ENCODE measurements around the gene TEAD1.
"Not testable (repeated sequence)": the region's sequence is repeated elsewhere in the genome, so short reads cannot be mapped to it uniquely, and the experiment has no call there.

The TEAD1 gene

DNA sequence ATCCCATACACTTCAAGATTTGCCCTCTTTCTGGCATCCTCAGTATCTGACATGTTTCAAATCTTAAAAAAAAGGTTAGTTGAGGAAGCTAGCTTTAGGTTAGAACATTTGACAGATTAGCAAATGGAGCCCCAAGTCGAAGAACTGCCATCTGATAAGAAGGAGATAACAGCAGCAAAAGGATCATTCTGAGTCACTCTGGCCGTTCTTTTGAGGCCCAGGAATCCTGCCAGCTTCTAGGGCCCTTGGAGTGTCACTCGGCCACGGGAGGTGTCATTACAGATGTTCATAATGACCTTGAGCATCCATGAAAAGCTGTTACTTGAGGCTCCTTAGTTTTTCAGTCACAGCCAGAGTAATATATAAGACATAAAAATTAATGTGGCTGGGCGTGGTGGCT, 202.8 kb downstream of the TEAD1 start:
- no peak for DNase-seq

DNA sequence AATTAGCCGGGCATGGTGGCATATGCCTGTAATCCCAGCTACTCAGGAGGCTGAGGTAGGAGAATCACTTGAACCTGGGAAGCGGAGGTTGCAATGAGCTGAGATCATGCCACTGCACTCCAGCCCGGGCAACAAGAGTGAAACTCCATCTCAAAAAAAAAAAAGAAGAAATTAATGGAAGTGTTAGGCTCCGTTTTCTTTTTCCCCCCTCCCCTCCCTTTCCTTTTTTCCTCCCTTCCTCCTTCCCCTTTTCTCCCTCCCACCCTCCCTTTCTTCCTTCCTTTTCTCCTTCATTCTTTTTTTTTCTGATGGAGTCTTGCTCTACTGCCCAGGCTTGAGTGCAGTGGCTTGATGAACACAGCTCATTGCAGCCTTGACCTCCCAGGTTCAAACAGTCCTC, 203.3 kb downstream of the TEAD1 start:
- DNase-seq, result not testable (repeated sequence)

DNA sequence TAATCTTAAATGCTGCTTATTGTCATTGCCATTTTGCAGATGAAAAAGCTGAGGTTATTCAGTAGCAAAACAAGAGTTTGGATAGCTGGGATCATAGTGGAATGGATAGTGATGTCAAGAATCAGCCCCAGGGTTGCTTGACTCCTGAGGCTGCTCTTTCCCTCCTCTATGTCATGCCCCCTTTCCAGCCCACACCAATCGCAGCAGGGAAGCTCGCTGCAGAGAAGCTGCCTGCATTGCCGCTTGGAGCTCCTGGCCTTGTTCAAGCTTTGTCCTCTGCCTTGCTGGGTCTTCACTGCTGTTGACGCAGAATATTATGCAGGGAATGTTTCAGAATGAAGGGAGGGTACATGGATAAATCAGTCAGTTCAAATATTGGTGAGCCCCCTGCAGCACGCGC, 206.1 kb downstream of the TEAD1 start:
- no peak for DNase-seq

DNA sequence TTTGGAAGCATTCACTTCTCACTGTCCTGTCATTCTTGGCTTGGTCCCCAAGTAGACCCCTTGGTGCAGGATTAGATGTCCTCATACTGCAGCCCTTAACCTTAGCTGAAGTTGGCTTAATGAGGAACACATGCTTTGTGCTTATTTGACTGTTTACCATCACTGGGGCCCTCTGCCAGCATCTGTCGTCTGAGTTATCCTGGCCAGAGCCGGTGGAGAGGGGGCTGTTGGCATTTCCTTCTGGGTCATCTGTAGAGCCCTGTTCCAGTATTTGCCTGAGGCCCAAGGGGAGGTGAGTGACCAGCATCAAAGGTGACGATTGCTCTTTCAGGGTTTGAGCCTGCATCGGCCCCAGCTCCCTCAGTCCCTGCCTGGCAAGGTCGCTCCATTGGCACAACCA, 208.4 kb downstream of the TEAD1 start:
- DNase-seq, result no peak

DNA sequence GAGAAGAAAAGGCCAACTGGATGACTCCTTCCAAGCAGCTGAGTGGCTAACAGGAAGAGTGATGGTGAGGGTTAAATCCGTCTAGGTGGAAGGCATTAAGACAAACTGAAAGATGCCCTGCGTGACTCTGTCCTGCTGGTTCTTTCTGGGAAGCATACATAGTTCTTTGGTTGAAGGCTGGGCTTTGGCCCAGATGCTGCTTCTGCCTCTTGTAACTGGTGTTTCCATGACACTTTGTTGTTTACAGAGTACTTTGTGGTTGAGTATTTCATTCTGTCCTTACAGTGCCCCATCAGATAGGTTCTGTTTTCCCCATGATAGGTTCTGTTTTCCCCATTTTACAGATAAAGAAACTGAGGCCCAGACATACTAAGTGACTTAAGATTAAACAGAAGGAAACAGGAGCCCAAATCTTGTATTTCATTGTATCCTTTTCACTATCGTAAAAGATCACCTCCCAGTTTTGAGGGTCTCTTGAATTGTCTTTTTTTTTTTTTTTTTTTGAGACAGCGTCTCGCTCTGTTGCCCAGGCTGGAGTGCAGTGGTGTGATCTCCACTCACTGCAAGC, 210.6 kb downstream of the TEAD1 start:
- no peak for DNase-seq

DNA sequence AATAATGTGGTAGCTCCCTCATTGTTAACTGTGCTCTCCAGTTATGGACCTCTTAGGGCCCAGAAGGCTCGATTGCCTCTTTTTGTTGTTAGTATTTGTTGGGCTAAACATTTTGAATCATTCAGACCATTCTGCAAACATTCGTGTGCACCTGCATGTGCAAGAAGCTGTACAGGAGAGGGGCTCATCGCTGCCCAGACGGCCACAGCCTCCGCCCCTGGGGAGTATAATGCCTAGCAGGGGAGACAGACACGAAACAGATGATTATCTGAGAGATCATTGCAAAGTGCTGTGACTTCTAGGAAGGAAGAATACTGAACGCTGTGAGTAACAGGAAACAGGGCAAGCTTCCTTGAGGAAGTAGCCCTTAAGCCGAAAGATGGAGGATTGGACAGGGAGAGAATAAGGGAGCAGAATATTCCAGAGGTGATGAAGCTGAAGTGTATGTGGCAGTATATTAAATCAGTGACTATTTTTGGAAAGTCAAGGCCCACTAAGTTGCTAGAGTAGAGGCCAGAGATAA, 211.6 kb downstream of the TEAD1 start:
- DNase-seq, result no peak

GRCh38 chr11:12886508-12886907, 212.3 kb downstream of the TEAD1 start:
- no peak for DNase-seq

GRCh38 chr11:12888525-12889158, 214.4 kb downstream of the TEAD1 start:
- peak; percentile 53 to 64 for DNase-seq

- no peak for DNase-seq
Measured at GRCh38 chr11:12889243-12889642, 215.0 kb downstream of the TEAD1 start.

DNA sequence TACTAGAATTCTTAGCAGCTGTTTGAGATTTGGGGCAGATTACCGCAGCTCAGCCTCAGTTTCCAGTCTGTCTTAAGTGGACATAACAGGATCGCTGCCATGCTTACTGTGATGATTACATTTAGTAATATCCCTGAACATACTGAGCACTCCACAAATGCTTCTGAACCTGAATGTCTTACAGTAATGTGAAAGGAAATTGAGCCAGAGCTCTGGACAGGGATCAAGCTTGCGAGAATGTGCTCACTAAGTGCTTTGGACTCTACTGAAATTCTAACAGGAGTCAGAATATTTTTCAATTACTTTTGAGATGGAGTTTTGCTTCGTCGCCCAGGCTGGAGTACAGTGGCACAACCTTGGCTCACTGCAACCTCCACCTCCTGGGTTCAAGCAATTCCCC, 216.3 kb downstream of the TEAD1 start:
- DNase-seq, result no peak

- DNase-seq, result peak; percentile 3 to 50
Measured at GRCh38 chr11:12893787-12894672, 219.8 kb downstream of the TEAD1 start.

GRCh38 chr11:12897390-12897789, 223.2 kb downstream of the TEAD1 start:
- no peak for DNase-seq

DNA sequence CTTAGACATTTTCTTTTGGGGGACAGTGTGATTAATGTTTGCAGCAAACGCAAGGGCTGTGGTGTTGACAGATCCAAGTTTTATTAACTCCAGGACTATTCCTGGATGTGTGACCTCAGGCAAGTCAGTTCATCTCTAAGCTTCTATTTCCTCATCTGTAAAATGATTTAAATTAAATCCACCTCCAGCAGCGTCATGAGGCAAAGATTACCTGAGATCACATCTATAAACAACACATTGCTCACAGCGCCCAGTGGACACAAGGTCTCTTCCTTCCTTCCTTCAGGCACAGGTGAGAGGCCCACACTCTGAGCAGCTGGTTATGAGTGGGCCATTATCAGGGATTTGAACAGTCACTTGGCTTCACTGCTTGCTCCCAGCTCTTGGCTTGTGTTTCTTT, 223.6 kb downstream of the TEAD1 start:
- no peak for DNase-seq

DNA sequence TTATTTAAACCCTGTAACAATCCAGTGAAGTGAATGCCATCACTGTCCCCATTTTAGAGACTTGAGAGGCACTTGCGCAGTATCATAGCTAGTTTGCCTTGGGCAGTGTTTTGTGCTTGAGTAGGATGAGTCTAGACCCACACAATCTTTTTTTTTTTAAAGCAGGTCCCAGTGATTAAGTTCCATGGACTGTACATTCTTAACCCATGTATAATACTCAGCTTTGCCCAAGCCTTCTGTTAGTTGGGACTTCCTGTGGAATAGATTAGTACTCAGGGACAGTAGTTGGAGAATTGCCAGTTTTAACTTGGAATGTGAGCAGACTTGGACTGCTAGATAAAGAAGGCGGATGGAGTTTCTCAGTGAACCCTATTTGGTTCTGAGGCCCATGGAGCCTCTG, 226.3 kb downstream of the TEAD1 start:
- no peak for DNase-seq

DNA sequence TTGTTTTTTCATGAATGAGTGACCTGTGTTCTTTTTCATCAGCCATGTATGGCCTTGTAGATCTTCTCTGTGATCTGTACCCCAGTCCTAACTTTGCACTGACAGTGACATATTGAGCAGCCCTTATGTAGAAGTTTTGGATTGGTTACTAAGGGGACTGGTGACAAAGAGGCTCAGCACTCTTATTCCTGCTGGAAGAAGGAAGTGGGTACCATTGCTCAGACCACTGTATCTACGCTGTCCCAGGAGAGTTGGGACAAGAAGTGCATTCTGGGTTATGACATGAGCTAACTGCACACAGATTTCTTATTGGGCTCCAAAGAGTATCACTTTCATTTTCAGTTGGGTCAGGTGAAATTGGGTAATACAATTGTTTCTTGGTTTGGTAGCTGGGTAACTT, 227.1 kb downstream of the TEAD1 start:
- no peak for DNase-seq

GRCh38 chr11:12901874-12902481, 227.8 kb downstream of the TEAD1 start:
- no peak for DNase-seq

GRCh38 chr11:12902791-12903486, 228.7 kb downstream of the TEAD1 start:
- no peak for DNase-seq

DNA sequence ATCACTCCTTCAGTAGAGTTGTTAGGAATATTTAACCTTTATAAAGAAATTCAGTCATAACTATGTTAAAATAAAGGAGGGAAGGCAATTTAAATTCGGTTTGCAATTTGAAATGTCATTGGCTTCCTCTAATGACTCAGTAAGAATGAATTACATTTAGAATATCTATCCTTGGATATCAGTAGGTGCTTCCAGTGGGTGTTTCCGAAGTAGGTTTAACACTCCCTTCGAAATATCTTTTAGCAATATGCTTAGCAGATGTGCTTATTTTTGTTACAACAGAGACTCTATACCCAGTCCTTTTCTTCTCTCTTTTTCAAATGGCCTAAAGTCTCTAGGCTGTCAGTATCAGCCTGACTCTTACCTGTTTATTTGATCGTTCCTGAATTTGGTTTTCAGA, 231.2 kb downstream of the TEAD1 start:
- no peak for DNase-seq

DNA sequence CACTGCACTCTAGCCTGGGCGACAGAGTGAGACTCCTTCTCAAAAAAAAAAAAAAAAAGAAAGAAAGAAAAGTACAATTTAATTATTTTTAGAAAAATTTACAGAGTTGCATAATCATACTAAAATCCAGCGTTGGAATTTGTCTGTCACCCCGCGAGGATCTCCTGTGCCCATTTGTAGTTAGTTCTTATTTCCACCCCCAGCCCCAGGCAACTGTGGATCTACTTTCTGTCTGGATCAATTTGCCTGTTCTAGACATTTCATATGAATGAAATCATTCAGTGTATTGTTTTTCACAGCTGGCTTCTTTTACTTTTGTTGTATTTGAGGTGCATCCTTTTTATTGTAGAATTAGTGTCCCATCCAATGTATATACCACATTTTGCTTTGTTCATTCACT, 232.3 kb downstream of the TEAD1 start:
- DNase-seq, result no peak

GRCh38 chr11:12909879-12910278, 235.7 kb downstream of the TEAD1 start:
- DNase-seq, result no peak

- no peak for DNase-seq
Measured at GRCh38 chr11:12914400-12914912, 240.2 kb downstream of the TEAD1 start.

DNA sequence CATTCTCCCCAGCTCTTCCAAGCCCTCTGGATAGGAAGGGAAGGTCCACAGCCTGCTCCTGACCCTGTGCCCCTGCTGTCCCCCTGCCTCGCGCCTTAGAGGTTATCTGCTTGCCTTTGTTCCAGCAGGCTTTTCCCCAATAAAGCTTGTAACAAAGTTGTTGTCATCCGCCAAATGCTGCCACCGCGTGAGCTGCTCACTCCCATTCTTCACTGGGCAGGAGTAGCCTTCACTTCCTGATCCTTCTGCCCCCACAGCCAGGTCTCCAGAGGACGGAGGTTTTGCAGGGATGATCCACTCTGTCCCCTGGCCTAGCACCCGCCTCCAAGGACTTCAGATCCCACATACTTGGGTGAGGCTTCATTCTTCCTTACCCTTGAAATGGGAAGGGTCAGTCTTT, 240.9 kb downstream of the TEAD1 start:
- no peak for DNase-seq

- no peak for DNase-seq
Measured at GRCh38 chr11:12917822-12918221, 243.6 kb downstream of the TEAD1 start.
